Left ventricle myocardium superior (tissue), 1 donor: ENCODE data around the gene SUDS3. TPM values are rescaled to one million over a fixed set of nuclear protein-coding genes. Genes with fewer than 3 reads are reported as not detected.
A peak's percentile ranks its signal among the peaks of the same experiment; 100 is the strongest.
"Not testable (repeated sequence)": the region's sequence is repeated elsewhere in the genome, so short reads cannot be mapped to it uniquely, and the experiment has no call there.

ENCODE experiments used
- ATAC-seq: fragments of 200-7000 bp; cut with Tn5 transposase; one replicate; pipeline ENCODE4 v1.9.1; 2020; ENCODE audit warnings: mild to moderate bottlenecking, moderate library complexity
- DNase-seq: peaks from one replicate; pipeline ENCODE4 v3.0.0-alpha.2; 2020
- intact Hi-C: fragments of 100-400 bp; cut with micrococcal nuclease; formaldehyde crosslinking; loops from one replicate; pipeline ENCODE4 v1.11.0; 2022
- total RNA-seq: library from RNA; stranded (reverse); fragmentation: NEBNext Ultra II Directional; extraction: Animal tissue kit (Norgen Biotek cat#: 25700); gene quantifications from one replicate; pipeline ENCODE4 v1.2.1, GENCODE V29; 2021
- donor health status: DM: no; HTN: yes; CAD: no; lungs with severe emphysema.

SUDS3 gene
- total RNA-seq, 1 donor from 2014 or later, result 21.2 TPM

DNA sequence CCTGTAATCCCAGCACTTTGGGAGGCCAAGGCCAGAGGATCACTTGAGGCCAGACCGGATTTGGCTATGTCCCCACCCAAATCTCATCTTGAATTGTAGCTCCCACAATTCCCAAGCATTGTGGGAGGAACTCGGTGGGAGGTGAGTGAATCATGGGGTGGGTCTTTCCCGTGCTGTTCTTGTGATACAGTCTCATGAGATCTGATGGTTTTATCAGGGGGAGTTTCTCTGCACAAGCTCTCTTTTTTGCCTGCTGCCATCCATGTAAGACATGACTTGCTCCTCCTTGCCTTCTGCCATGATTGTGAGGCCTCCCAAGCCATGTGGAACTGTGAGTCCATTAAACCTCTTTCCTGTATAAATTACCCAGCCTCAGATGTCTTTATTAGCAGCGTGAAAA is 21.9 kb upstream of the SUDS3 start:
- intact Hi-C loops, DNase-seq, ATAC-seq: not testable (repeated sequence)

DNA sequence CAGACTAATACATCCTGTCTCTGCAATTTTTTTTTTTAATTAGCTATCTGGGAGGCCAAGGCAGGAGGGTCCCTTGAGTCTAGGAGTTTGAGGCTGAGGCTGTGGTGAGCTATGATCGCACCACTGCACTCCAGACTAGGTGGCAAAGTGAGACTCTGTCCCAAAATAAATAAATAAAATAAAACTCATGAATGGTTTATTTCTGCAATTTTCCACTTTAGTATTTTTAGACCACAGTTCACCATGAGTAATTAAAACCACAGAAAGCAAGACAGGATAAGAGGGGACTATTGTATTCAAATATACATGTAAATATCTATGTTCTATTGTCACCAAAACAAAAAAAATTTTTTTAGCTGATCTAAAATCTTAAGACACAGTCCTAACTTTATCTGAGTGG is 21.5 kb upstream of the SUDS3 start:
- DNase-seq (no peak), ATAC-seq (no peak)
- intact Hi-C loops, result no loop called here

DNA sequence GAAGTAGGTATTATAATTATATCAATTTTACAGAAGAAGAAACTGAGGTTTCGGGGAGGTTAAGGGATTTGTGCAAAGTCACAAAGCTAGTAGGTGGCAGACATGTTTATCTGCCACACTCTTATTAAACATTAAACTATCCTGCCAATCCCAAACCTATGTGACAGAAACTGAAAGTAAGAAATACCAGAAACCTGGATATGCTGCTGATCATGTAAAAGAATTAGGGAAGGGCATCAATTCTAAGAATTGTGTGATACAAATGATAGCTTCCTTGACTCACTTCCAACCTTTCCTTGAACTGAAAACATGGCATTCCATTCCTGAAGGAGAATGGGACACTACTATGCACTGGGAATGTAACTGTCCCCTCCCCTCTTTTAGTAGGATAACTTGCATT is 20.5 kb upstream of the SUDS3 start:
- no peak for DNase-seq
- intact Hi-C loops, result no loop called here
- no peak for ATAC-seq

DNA sequence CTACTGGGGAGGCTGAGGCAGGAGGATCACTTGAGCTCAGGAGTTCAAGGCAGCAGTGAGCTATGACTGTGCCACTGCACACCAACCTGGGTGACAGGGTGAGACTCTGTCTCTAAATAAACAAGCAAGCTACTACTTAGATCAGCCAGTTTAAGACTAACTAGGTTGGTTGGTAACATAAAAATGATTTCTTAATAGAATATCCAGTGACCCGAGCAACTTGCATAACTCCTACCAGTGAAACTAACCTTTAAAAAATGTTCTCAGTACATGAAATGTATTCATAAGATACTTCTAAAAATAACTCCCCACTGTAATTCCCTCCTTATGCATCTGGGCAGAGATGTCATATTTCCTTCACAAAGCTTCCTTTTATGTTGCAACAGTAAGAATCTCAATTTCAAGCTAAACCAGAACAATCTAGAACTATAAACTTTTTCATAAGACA is 19.5 kb upstream of the SUDS3 start:
- no peak for DNase-seq
- peak; percentile 65 for ATAC-seq
- intact Hi-C loops, result no loop called here

DNA sequence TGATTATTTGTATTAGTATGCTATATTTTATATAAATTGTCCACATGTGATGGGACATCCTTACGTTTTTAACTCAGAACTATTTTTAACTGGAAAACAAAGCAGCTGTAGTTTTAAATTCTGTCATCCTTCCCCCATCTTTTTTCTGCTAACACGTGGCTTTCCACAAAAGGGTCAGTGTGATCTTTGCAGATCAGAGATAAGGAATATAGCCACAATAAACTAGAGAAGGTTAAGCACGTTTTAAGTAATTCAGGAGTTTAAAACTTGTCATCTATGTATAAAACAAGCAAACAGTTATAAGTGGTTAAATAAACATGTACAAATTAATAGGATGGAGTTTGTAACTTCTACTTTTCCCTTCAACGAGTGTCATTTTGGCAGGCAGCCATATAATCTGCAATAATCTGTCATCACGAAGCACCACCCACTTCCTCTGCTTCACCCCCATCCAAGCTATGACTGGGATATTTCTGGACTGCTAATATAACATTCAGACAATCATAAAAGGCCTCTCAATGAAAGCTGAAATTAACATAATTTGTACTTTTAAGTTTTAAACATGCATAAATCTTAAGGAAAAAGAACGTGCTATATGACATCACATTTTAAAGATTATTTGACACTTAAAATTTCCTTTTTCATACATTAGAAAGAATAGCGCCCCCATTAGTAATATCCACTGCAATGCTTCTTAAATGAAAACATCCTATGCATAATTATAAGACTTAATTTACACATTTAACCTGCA is 18.9 kb upstream of the SUDS3 start:
- ATAC-seq, result peak; percentile 80
- intact Hi-C loops, result no loop called here
- DNase-seq, result no peak

DNA sequence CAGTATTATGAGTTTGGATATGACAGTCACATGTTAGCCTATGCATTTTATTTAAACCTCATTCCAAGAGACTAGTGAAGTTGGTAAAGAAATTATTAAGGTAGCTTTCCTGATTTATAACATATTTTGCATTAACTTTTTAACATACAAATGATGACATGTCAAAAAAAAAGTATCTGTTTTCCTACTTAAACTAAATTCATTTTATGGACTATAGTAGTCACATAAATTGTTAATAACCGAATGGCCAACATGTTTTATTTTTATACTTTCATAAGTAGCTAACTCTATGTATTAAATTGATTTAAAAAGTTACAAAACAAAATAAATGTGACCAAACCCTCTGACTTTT is 18.4 kb upstream of the SUDS3 start:
- intact Hi-C loops, result no loop called here
- no peak for ATAC-seq
- no peak for DNase-seq

DNA sequence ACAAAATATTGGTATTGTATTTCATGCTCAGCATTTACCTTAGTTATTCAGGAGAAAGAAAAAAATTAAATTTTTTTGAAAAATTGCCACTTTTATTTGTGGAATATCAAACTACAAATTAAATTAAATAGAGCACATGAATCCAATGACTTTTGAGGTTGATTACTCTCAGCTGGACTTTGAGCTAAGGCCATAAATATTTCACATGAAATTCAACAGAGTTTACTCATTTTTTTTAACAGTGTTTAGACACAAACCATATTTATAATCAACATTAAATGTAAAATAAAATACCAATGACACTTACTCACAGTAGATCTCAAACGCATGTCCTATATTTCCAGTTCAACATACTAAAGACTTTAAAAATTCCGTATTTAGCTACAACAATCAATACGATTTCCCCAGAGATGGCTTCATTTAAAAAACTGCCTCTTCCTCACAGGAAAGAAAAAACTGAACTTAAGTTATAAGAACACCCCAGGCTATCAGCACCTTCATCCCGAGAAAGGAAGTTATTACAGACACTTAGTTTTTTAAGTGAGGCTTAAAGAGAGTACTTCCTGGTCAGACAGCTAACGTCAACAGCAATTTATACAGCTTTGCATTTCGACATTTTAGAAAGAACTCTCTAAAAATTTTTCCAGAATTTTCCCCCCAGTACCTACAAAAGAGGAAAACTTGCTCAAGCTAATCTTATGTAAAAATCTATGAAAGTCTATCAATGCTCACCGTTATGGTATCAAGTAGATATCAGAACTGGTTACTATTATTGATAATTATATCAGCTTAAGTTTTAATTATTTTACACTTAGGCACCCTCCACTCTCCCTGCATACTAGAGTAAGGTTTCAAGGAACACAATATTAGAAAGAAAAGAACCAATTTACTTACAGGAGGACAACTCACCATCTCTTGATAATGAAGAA is 17.5 kb upstream of the SUDS3 start:
- DNase-seq (no peak), ATAC-seq (no peak)
- intact Hi-C loops, result no loop called here

DNA sequence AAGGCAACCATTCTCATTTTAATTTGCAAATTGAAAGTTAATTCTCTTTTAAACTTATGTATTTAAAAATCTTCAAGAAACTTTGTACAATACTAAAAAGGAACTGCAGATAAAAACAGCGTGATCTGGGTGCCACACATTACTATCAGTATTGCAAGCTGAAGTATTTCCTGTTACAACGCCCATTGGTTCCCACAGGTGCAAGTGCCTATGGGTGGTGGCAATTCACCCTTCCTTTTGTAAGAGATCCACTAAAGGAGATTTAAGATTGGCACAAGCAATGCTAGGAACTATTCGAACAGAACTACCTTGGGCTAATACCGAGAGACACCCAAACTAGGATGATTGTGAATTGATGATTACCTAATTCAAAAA is 16.8 kb upstream of the SUDS3 start:
- DNase-seq (no peak), ATAC-seq (no peak)
- intact Hi-C loops, result no loop called here

DNA sequence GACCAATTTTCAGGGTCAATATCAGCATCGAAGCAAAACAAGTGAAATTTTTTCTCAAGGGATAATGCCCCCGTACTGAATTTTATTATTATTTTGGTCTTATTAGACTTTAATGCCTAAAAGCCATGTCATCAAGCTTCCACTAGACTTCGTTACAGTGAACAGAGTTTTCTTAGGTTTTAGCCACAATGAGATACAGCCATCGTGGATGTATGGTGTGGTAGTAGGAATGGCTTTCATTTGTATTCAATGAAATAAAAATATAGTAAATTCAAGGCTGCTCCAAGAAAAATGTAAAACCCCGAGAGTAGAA is 15.3 kb upstream of the SUDS3 start:
- DNase-seq (no peak), ATAC-seq (no peak)
- intact Hi-C loops, result no loop called here

DNA sequence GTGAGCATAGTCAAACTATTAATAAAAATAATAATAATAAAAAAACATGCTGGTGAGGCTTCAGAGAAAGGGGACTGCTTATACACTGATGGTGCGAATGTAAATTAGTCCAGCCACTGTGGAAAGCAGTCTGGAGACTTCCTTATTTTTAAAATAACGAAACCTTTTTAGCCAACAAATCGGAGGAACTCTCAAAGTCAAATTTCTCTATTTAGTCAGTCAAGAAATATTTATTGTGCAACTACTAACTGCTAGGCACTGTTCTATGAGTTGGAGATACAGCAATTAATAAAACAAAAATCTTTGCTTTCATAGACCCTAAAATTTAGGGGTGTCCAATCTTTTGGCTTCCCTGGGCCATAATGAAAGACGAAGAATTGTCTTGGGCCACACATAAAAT is 14.5 kb upstream of the SUDS3 start:
- intact Hi-C loops, result no loop called here
- ATAC-seq, result no peak
- no peak for DNase-seq

DNA sequence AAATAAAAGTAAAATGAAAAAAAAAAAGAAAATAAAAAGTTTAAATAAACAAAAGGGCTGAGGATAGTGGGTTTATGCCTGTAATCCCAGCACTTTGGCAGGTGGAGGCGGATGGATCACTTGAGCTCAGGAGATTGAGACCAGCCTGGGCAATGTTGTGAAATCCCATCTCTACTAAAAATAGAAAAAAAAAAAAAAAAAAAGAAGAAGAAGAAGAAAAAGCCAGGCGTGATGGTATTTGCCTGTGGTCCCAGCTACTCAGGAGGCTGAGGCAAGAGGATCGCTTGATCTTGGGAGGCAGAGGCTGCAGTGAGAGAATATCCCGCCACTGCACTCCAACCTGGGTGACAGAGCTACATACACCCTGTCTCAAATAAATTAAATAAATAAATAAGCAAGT is 7.5 kb upstream of the SUDS3 start:
- DNase-seq (no peak), ATAC-seq (no peak)
- intact Hi-C loops, result no loop called here

DNA sequence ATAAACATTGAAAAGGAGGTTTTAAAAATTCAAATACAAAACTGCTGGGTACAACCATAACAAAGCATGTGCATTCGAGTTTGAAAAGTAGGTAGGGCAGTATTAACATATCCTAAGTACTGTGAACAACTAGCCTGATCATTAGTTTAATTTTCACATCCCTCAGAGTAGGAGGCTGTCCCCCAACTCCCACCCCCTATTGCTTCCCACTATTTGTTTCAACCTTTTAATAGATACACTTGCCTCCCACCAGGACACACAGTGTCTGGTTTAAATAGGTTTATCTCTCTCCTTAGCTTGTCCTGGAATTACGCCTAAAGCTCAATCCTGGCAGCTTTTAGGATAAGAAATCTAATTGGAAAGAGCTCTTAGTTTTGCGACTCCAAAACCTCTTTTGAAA is 5.8 kb upstream of the SUDS3 start:
- ATAC-seq (no peak), DNase-seq (no peak)
- intact Hi-C loops, result no loop called here

DNA sequence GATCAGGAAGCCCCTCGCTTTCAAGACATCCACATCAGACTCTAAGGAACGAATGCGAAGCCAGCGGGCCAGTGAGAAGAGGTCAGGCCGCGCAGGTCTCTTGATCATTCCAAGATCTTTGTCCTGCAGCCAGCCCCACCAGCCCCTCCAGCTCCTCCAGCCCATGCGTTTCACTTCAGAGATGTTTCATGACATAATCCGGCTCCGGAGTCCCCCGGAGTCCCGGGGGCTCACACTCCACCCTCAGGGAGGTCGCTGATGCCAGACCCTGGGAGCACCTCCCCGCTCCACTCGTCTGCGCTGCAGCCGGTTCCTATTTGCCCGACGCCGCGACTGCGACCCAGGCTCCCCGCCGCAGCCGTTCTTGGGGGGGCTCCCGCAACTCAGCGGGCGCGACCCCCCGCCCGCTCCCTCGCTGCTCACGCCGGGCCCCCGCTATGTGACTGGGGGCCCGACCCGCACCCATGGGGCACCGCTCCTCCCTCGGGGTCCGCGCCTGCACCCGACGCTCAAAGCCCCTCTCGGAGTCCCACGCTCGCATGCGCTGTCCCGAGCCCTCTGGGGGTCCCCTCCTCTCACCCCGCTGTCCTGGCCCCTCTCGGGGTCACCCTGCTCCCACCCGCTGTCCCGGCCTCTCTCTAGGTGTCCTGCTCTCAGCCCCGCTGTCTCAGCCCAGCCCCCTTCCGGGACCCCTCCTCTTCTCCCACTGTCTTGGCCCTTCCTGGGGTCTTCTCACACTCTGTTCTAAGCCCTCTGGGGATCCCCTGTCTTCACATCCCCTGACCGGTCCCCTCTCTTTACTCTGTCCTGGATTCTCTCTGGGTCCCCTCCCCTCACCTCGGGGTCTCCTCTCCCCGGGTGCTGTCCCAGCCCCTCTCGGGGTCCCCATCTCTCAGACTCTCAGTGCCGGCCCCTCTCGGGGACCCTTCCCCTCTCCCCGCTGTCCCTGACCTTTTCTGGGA is 4.8 kb upstream of the SUDS3 start:
- intact Hi-C loops, result no loop called here
- ATAC-seq, result no peak

DNA sequence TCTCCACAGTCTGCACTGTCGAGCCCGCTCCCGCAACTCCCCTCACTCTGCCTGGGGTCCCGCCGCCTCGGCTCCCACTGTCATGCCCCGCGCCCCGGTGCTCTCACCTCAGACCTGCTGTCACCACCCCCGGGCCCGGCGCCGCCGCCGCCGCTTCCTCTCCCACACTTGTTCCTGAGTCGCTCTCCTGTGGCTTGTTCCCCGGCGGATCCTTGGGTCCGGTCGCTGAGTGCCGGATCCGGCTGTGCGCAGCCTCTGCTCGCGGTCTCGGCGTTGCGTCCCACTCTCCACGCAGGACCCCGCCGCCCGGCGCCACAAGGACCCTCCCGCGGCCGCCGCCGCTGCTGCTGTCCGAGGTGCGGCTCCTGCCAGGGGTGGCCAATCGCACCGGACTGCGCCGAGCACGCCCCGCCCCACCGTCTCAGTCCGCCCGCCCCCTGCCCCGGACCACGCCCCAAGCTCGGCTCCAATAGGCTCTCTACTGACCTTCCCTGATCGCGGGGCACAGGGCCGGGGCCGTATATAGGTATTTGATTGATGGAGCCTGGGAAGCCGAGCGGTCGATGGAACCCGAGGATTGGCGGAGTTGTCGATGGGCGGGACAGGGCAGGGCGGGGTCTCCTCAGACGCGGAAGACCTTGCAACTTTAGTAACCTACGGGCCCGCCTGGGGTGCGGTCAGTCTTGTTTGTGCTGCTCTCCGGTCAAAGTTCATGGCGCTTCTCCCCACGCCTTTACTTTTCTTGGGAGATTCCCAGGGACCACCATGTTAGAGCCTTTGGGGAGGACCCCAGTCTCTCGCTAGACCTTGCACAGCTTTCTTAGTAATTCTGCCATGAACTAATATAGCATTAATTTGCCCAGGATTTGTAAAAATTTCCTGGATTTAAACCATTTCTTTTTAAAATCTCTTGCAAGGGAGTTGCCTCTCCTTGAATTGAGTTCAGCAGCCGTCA is 3.5 kb upstream of the SUDS3 start, which contains the start of gene TAOK3:
TAOK3 (minus strand) TSS at position 367 of the 955 bp plus-strand sequence. CDS start 117,340 bp downstream, outside the sequence.
- DNase-seq (peak; percentile 99), ATAC-seq (peak; percentile 93)
- intact Hi-C loops, result no loop called here

More for the DNA sequence above, 4.8 kb upstream of the SUDS3 start:
- DNase-seq, result peak; percentile 48

DNA sequence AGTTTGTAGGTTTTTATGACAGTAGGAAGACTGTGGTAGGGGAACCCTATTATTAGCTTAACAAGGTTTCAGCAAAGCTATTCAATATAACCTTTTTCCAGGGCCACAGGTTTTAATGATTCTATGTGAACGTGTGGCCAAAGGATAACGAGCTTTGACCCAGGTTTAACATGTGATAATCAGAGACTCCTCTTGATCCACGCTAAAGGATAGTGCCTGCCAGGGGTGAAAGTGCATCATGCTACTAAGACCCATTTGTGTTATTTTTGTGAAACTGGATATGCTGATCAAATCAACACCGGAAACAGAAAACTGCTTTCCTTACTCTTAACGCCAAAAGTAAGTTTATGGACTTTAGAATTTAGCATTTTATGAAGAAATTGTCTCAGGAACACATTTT is 2.7 kb upstream of the SUDS3 start:
- ATAC-seq, result no peak
- DNase-seq, result no peak
- intact Hi-C loops, result no loop called here

DNA sequence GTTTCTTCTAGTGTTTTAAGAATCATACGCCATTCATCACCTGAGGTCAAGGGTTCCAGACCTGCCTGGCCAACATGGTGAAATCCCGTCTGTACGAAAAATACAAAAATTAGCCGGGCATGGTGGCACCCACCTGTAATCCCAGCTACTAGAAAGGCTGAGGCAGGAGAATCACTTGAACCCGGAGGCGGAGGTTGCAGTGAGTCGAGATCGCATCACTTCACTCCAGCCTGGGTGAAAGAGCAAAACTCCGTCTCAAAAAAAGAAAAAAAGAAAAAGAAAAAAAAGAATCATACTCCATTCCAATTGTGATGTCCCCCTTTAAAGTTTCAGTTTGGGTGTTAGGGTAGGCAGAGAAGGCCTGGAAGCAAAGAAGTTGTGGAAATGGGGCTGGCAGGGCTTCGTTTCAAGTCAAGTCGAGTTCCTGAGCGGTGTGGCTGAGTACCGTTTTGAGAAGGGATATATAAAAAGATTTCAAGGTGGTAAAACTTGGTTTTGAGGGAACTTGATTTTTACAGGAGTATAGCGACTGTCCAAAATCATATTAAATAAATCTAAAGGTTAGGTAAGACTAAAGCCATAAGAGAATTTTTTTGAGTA is 2.1 kb upstream of the SUDS3 start:
- intact Hi-C loops, result no loop called here
- DNase-seq (no peak), ATAC-seq (no peak)

DNA sequence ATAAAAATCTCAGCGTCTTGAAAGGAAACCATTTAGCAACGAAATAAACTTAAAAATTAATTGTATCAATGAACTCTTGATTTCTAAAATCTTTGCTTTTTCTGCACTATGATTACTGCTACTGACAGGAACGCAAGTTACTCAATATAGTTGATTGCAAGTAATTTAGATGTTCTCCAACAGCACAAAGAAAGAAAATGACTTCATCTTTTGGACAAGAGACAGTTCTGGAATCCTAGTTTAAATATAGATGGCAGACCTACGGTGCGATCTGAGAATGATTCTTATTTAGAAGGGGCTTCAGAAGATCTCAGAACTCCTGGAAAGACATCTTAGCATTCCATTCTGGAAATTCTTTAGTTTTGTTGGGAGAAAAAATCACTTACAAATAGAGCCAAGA is 1.4 kb upstream of the SUDS3 start:
- intact Hi-C loops, result loop anchor here (5.0 kb wide), 1 partner anchor 193 kb away; no protein-coding TSS in a partner anchor
- ATAC-seq (no peak), DNase-seq (no peak)

DNA sequence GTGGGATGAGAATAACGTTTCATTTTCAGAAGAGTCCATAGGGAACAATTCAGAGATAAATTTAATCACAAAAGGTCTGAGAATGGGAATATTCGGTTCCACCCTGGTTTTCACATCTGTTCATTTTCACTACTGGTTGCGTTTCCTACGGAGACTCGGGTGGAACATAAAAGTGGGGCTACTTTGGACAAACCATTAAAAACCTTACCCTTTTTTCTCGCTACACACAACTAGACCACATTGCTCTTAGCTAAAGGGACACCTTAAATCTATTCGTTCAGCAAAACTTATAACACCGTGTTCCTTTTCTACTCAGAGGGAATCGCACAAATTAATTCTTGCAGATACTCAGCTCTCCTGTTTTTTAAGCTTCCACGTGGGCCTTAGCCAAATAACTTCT is 1.0 kb upstream of the SUDS3 start:
- ATAC-seq (no peak), DNase-seq (no peak)
- intact Hi-C loops, result loop anchor here (5.0 kb wide), 1 partner anchor 193 kb away; no protein-coding TSS in a partner anchor
